H1 (cell line): ENCODE data around the gene ZFYVE16. TPM values are rescaled to one million over a fixed set of nuclear protein-coding genes. Genes with fewer than 3 reads are reported as not detected.

Experiments used
- CTCF ChIA-PET: fragments of 300-600 bp; sonication (Branson Sonifier 250); formaldehyde crosslinking; loops from one replicate; lab custom pipeline; 2021; ENCODE audit not compliant: partially characterized antibody; lab: Charles Lee
- POLR2A ChIA-PET: fragments of 300-600 bp; sonication (Branson Sonifier 250); formaldehyde crosslinking; loops from one replicate; lab custom pipeline; 2021; ENCODE audit warnings: inconsistent platforms; ENCODE audit not compliant: partially characterized antibody; lab: Charles Lee
- DNase-seq, 2 experiments: peaks; one replicate each; pipeline versions ENCODE4 v3.0.0 to v3.0.0-alpha.2; 2010 to 2022; ENCODE audit warnings: low spot score in 2 of 2, low read depth in 1 of 2, mixed read lengths in 1 of 2
- FAIRE-seq: peaks from 2 replicates; lab custom pipeline; 2011; peaks lifted over from hg19 to GRCh38; lab: Jason Lieb, UNC
- H2AFZ ChIP-seq: 2 replicates; pipeline ENCODE4 v1.8.1; 2012; ENCODE audit warnings: low read length, inconsistent platforms
- H2AK5ac ChIP-seq: 2 replicates; pipeline ENCODE4 v1.6.1; 2013; ENCODE audit warnings: low read depth, low read length
- H2BK120ac ChIP-seq: replicated peaks from 2 replicates; pipeline ENCODE3; 2013; ENCODE audit warnings: low read depth, low read length, inconsistent platforms
- H2BK12ac ChIP-seq: 2 replicates; pipeline ENCODE4 v1.6.1; 2013; ENCODE audit warnings: low read depth, low read length
- H2BK15ac ChIP-seq: 2 replicates; pipeline ENCODE4 v1.6.1; 2013; ENCODE audit warnings: low read length
- H2BK20ac ChIP-seq: 2 replicates; pipeline ENCODE4 v1.6.1; 2013; ENCODE audit warnings: low read length
- H2BK5ac ChIP-seq: 2 replicates; pipeline ENCODE4 v1.6.1; 2013; ENCODE audit warnings: low read depth, low read length
- H3K14ac ChIP-seq: 2 replicates; pipeline ENCODE4 v1.6.1; 2013; ENCODE audit warnings: inconsistent platforms; ENCODE audit not compliant: insufficient read length
- H3K18ac ChIP-seq: 2 replicates; pipeline ENCODE4 v1.6.1; 2013; ENCODE audit warnings: low read length; ENCODE audit errors: extremely low read depth
- H3K23ac ChIP-seq: 2 replicates; pipeline ENCODE4 v1.6.1; 2013; ENCODE audit warnings: inconsistent platforms; ENCODE audit not compliant: insufficient read length
- H3K23me2 ChIP-seq: 2 replicates; pipeline ENCODE4 v1.6.1; 2013; ENCODE audit warnings: low read depth, low read length
- H3K27ac ChIP-seq: 2 replicates; pipeline ENCODE4 v1.6.1; 2011; ENCODE audit warnings: low read depth, low read length, inconsistent platforms
- H3K27me3 ChIP-seq, 4 experiments: replicated peaks in 1 of 4; 1 replicate in 1 of 4; 2 replicates in 3 of 4; pipeline versions ENCODE4 v1.6.1 to v1.8.1; 2011 to 2013; ENCODE audit warnings: low read length in 3 of 4, mild to moderate bottlenecking in 3 of 4, inconsistent platforms in 2 of 4, mixed read lengths in 2 of 4, moderate library complexity in 1 of 4; ENCODE audit not compliant: control insufficient read depth in 3 of 4, insufficient read depth in 3 of 4; ENCODE audit errors: extremely low read depth in 1 of 4
- H3K36me3 ChIP-seq, 4 experiments: 2 replicates each; pipeline versions ENCODE4 v1.6.1 to v1.8.1; 2011 to 2013; ENCODE audit warnings: mild to moderate bottlenecking in 4 of 4, low read length in 3 of 4, moderate library complexity in 2 of 4, control low read depth in 1 of 4, inconsistent platforms in 1 of 4; ENCODE audit not compliant: insufficient read depth in 4 of 4, control insufficient read depth in 2 of 4
- H3K4ac ChIP-seq: replicated peaks from 2 replicates; pipeline ENCODE3; 2013; ENCODE audit warnings: low read length, low read depth, mixed read lengths, inconsistent platforms; ENCODE audit not compliant: insufficient read length
- H3K4me1 ChIP-seq, 4 experiments: replicated peaks in 1 of 4; 1 replicate in 1 of 4; 2 replicates in 3 of 4; pipeline versions ENCODE4 v1.6.1 to v1.8.1; 2011 to 2013; ENCODE audit warnings: low read length in 3 of 4, inconsistent platforms in 2 of 4, mixed read lengths in 1 of 4; ENCODE audit not compliant: insufficient read depth in 4 of 4, control insufficient read depth in 3 of 4
- H3K4me2 ChIP-seq, 2 experiments: 2 replicates each; pipeline versions ENCODE4 v1.6.1 to v1.8.1; 2011 to 2013; ENCODE audit warnings: low read depth in 2 of 2, low read length in 2 of 2, control low read depth in 1 of 2, inconsistent platforms in 1 of 2, mild to moderate bottlenecking in 1 of 2; ENCODE audit not compliant: insufficient read depth in 1 of 2
- H3K4me3 ChIP-seq, 4 experiments: fragments of 200-600, 300-600 bp in 1 of 4; sonication (generic), shearing (Covaris generic), sonication (Bioruptor Twin) in 1 of 4; 2 replicates each; pipeline versions ENCODE4 v1.5.1 to v1.8.1; 2011 to 2016; ENCODE audit warnings: low read length in 4 of 4, low read depth in 3 of 4, control low read depth in 2 of 4, inconsistent platforms in 2 of 4, mild to moderate bottlenecking in 2 of 4, mixed read lengths in 1 of 4, moderate library complexity in 1 of 4; ENCODE audit not compliant: insufficient read depth in 2 of 4; ENCODE audit errors: extremely low read depth in 1 of 4
- H3K56ac ChIP-seq: replicated peaks from 2 replicates; pipeline ENCODE3; 2013; ENCODE audit warnings: low read depth, mild to moderate bottlenecking, mixed read lengths, low read length, inconsistent platforms; ENCODE audit not compliant: insufficient read length
- H3K79me1 ChIP-seq: 2 replicates; pipeline ENCODE4 v1.6.1; 2013; ENCODE audit warnings: low read depth, low read length, control low read depth
- H3K79me2 ChIP-seq, 2 experiments: 2 replicates each; pipeline versions ENCODE4 v1.6.1 to v1.8.1; 2012 to 2013; ENCODE audit warnings: low read length in 2 of 2, mild to moderate bottlenecking in 2 of 2, inconsistent platforms in 1 of 2; ENCODE audit not compliant: insufficient read depth in 2 of 2, control insufficient read depth in 1 of 2
- H3K9ac ChIP-seq, 4 experiments: replicated peaks in 1 of 4; 1 replicate in 1 of 4; 2 replicates in 3 of 4; pipeline versions ENCODE4 v1.6.1 to v1.8.1; 2011 to 2013; ENCODE audit warnings: low read depth in 3 of 4, low read length in 3 of 4, control low read depth in 2 of 4, mild to moderate bottlenecking in 2 of 4, moderate library complexity in 2 of 4, inconsistent platforms in 1 of 4; ENCODE audit errors: extremely low read depth in 1 of 4
- H3K9me3 ChIP-seq, 2 experiments: 2 replicates each; pipeline versions ENCODE4 v1.6.1 to v1.8.1; 2012 to 2013; ENCODE audit warnings: mild to moderate bottlenecking in 2 of 2, moderate library complexity in 2 of 2, control low read depth in 1 of 2, inconsistent platforms in 1 of 2, low read depth in 1 of 2, low read length in 1 of 2, mixed read lengths in 1 of 2; ENCODE audit not compliant: insufficient read depth in 2 of 2
- H4K20me1 ChIP-seq, 2 experiments: replicated peaks in 1 of 2; 2 replicates each; pipeline versions ENCODE3 to v1.8.1; 2011 to 2013; ENCODE audit warnings: inconsistent platforms in 2 of 2, low read length in 2 of 2, mild to moderate bottlenecking in 1 of 2; ENCODE audit not compliant: insufficient read depth in 2 of 2, control insufficient read depth in 1 of 2
- H4K5ac ChIP-seq: 2 replicates; pipeline ENCODE4 v1.6.1; 2013; ENCODE audit warnings: low read length, low read depth, mixed read lengths, inconsistent platforms; ENCODE audit not compliant: insufficient read length
- H4K8ac ChIP-seq: 2 replicates; pipeline ENCODE4 v1.8.0; 2013; ENCODE audit warnings: mild to moderate bottlenecking, moderate library complexity, low read length, inconsistent platforms; ENCODE audit not compliant: insufficient read depth; ENCODE audit errors: extremely low read depth
- H4K91ac ChIP-seq: replicated peaks from 2 replicates; pipeline ENCODE3; 2013; ENCODE audit warnings: low read length, mixed read lengths, inconsistent platforms; ENCODE audit not compliant: insufficient read length
- ASH2L ChIP-seq: fragments of 200-600, 300-600 bp; sonication (generic); IDR thresholded peaks from one replicate; pipeline ENCODE4 v1.7.1; 2017; ENCODE audit warnings: low read length
- CBX8 ChIP-seq: fragments of 300-800, 300-1000 bp; sonication (generic); IDR thresholded peaks from 2 replicates; pipeline ENCODE4 v1.7.1; 2016; ENCODE audit warnings: low read depth, low read length, borderline replicate concordance
- CEBPB ChIP-seq: IDR thresholded peaks from 2 replicates; pipeline ENCODE4 v1.6.1; 2012; ENCODE audit warnings: low read depth, low read length
- CREB1 ChIP-seq: IDR thresholded peaks from 2 replicates; pipeline ENCODE4 v1.6.1; 2012; ENCODE audit warnings: inconsistent platforms
- EZH2 ChIP-seq: fragments of 200-600 bp; sonication (generic); IDR thresholded peaks from 2 replicates; pipeline ENCODE4 v1.7.1; 2012; ENCODE audit warnings: low read depth, mild to moderate bottlenecking, moderate library complexity, low read length, inconsistent platforms; ENCODE audit not compliant: severe bottlenecking
- GTF2F1 ChIP-seq: IDR thresholded peaks from 2 replicates; pipeline ENCODE4 v1.6.1; 2012; ENCODE audit warnings: low read depth, low read length, improper control_type of control experiment, borderline replicate concordance
- JUN ChIP-seq: IDR thresholded peaks from 2 replicates; pipeline ENCODE4 v1.6.1; 2011; ENCODE audit warnings: low read depth, mild to moderate bottlenecking, improper control_type of control experiment, low read length
- MAFK ChIP-seq: IDR thresholded peaks from 2 replicates; pipeline ENCODE4 v1.6.1; 2012; ENCODE audit warnings: low read depth, mild to moderate bottlenecking, improper control_type of control experiment, low read length
- MAX ChIP-seq: IDR thresholded peaks from 2 replicates; pipeline ENCODE4 v1.6.1; 2012; ENCODE audit warnings: inconsistent platforms
- NRF1 ChIP-seq: IDR thresholded peaks from 2 replicates; pipeline ENCODE4 v1.6.1; 2011; ENCODE audit warnings: mild to moderate bottlenecking, low read depth, low read length, improper control_type of control experiment
- POU5F1 ChIP-seq: IDR thresholded peaks from 2 replicates; pipeline ENCODE4 v1.6.1; 2011; ENCODE audit warnings: low read depth, mild to moderate bottlenecking, low read length, moderate library complexity
- RFX5 ChIP-seq: IDR thresholded peaks from 2 replicates; pipeline ENCODE4 v1.6.1; 2011; ENCODE audit warnings: low read depth, low read length, improper control_type of control experiment, borderline replicate concordance
- SIX5 ChIP-seq: IDR thresholded peaks from 2 replicates; pipeline ENCODE4 v1.6.1; 2011; ENCODE audit warnings: mild to moderate bottlenecking, low read depth, low read length
- SP2 ChIP-seq: IDR thresholded peaks from 2 replicates; pipeline ENCODE4 v1.6.1; 2012; ENCODE audit warnings: mild to moderate bottlenecking, low read length, inconsistent platforms
- WGBS, 2 experiments: shearing (Covaris generic) in 1 of 2; methylation state at CpG; one replicate each; pipeline versions ENCODE4 v1.1.6 to v1.1.7; 2013 to 2015; ENCODE audit warnings: low lambda C conversion rate in 2 of 2, mixed read lengths in 2 of 2, inconsistent platforms in 1 of 2, low coverage in 1 of 2, missing lambda C conversion rate in 1 of 2; ENCODE audit not compliant: insufficient replicate concordance in 2 of 2, insufficient coverage in 1 of 2, insufficient read length in 1 of 2; ENCODE audit errors: extremely low coverage in 1 of 2, missing lambda C conversion rate in 1 of 2; 5-methylcytosine and 5-hydroxymethylcytosine counted together
- polyA plus RNA-seq, 7 experiments: library from polyadenylated mRNA; depleted of rRNA in 3 of 7; stranded (reverse) in 5 of 7; unstranded in 2 of 7; fragments of >200 nt in 5 of 7; fragments of 200-250 nt in 2 of 7; gene quantifications; 1 replicate in 5 of 7; 2 replicates in 1 of 7; 4 replicates in 1 of 7; pipeline versions ENCODE4 v1.2.1 to v1.2.3, GENCODE V29; 2011 to 2013; ENCODE audit warnings: missing spikeins in 2 of 7, mixed read lengths in 2 of 7
- total RNA-seq: library from RNA; stranded (reverse); fragmentation: NEBNext Ultra II Directional; extraction: Animal tissue kit (Norgen Biotek cat#: 25700); gene quantifications from 2 replicates; pipeline ENCODE4 v1.2.1, GENCODE V29; 2021

Gene ZFYVE16
- total and polyA plus RNA-seq, 2 of the 8 experiments (the other 6 are each of a cell fraction or from before 2014, with no cell fraction given) = 3.6 to 24.2 TPM

- Histone ChIP-seq H2AFZ (no peak overlapping the region), H3K56ac (no peak overlapping the region), H3K79me1 (no peaks in the 10 kb centered on the region), H4K8ac (no peak overlapping the region), H3K4me2 (no peak overlapping the region), H3K27me3 (no peaks in the 10 kb centered on the region), H2AK5ac (no peak overlapping the region), H3K9me3 (no peaks in the 10 kb centered on the region), H4K5ac (no peak overlapping the region), H2BK12ac (no peak overlapping the region), H3K27ac (no peak overlapping the region), H2BK20ac (no peak overlapping the region), H3K9ac (no peak overlapping the region), H3K4ac (no peak overlapping the region), H3K36me3 (no peaks in the 10 kb centered on the region), H4K91ac (no peak overlapping the region), H3K4me1 (no peaks in the 10 kb centered on the region), H3K23ac (no peak overlapping the region), H3K18ac (no peak overlapping the region), H3K23me2 (no peaks in the 10 kb centered on the region; the same call in 1 of the 2 replicates), H2BK120ac (no peak overlapping the region), H2BK5ac (no peak overlapping the region), H3K4me3 (no peak overlapping the region), H3K79me2 (no peaks in the 10 kb centered on the region), H2BK15ac (no peak overlapping the region), H3K14ac (no peak overlapping the region), H4K20me1 (no peaks in the 10 kb centered on the region)
- FAIRE-seq (no peak), DNase-seq (no peak)
- WGBS, 2 experiments = 94% methylated on average over 6 of the region's 6 CpGs; no CpG with 5 or more reads in 1 of the 2 experiments
- CTCF ChIA-PET = interaction anchor here (1.5 kb wide), 1 partner anchor 12 kb away, joined by 3 read pairs; no protein-coding TSS in a partner anchor
- POLR2A ChIA-PET = interaction anchor here (0.6 kb wide), 1 partner anchor 29 kb away, joined by 3 read pairs; no protein-coding TSS in a partner anchor
- TF ChIP-seq CEBPB (no peak), GTF2F1 (no peak), CREB1 (no peak), SP2 (no peak), CBX8 (no peak), SIX5 (no peak), MAFK (no peak), RFX5 (no peak), MAX (no peak), ASH2L (no peak), NRF1 (no peak), POU5F1 (no peak), JUN (no peak), EZH2 (no peak)
Observed at GRCh38 chr5:80364892-80365291, 43.0 kb upstream of the ZFYVE16 start.
